Keratinocyte (primary cell): ENCODE data around the gene CTNNA3. TPM values are rescaled to one million over a fixed set of nuclear protein-coding genes. Genes with fewer than 3 reads are reported as not detected.

Source experiments
- DNase-seq: peaks from one replicate; pipeline ENCODE4 v3.0.0-alpha.2; 2011; ENCODE audit warnings: low read depth, missing footprints, low spot score
- FAIRE-seq: peaks from 2 replicates; lab custom pipeline; 2011; peaks lifted over from hg19 to GRCh38; lab: Jason Lieb, UNC
- H2AFZ ChIP-seq: 2 replicates; pipeline ENCODE4 v1.6.0; 2012; ENCODE audit warnings: low read length, control low read depth, inconsistent platforms; ENCODE audit not compliant: control insufficient read depth
- H3K27ac ChIP-seq: 2 replicates; pipeline ENCODE4 v1.5.1; 2011; ENCODE audit warnings: low read length; ENCODE audit not compliant: control insufficient read depth, insufficient read depth
- H3K27me3 ChIP-seq: 3 replicates; pipeline ENCODE4 v1.6.0; 2011; ENCODE audit warnings: low read length; ENCODE audit not compliant: control insufficient read depth, insufficient read depth; ENCODE audit errors: extremely low read depth
- H3K36me3 ChIP-seq, 2 experiments: 2 replicates in 1 of 2; 3 replicates in 1 of 2; pipeline ENCODE4 v1.5.1; 2011; ENCODE audit warnings: low read length in 2 of 2, mild to moderate bottlenecking in 1 of 2; ENCODE audit not compliant: control insufficient read depth in 2 of 2, insufficient read depth in 2 of 2; ENCODE audit errors: extremely low read depth in 1 of 2
- H3K4me1 ChIP-seq: 3 replicates; pipeline ENCODE4 v1.5.1; 2011; ENCODE audit warnings: low read length; ENCODE audit not compliant: control insufficient read depth, insufficient read depth; ENCODE audit errors: extremely low read depth
- H3K4me2 ChIP-seq: 3 replicates; pipeline ENCODE4 v1.6.0; 2011; ENCODE audit warnings: low read depth, low read length; ENCODE audit not compliant: control insufficient read depth, insufficient read depth; ENCODE audit errors: extremely low read depth
- H3K4me3 ChIP-seq, 3 experiments: fragments of 200-600 bp in 1 of 3; sonication (generic) in 1 of 3; 2 replicates in 2 of 3; 3 replicates in 1 of 3; pipeline ENCODE4 v1.5.1; 2011 to 2016; ENCODE audit warnings: low read length in 3 of 3, mild to moderate bottlenecking in 3 of 3, control low read depth in 2 of 3, inconsistent platforms in 1 of 3, low read depth in 1 of 3, mixed read lengths in 1 of 3, mixed run types in 1 of 3, moderate library complexity in 1 of 3; ENCODE audit not compliant: control insufficient read depth in 2 of 3, insufficient read depth in 2 of 3; ENCODE audit errors: extremely low read depth in 1 of 3
- H3K79me2 ChIP-seq: 2 replicates; pipeline ENCODE4 v1.6.0; 2012; ENCODE audit warnings: low read length; ENCODE audit not compliant: control insufficient read depth, insufficient read depth
- H3K9ac ChIP-seq: 3 replicates; pipeline ENCODE4 v1.6.0; 2011; ENCODE audit warnings: low read length; ENCODE audit not compliant: control insufficient read depth, insufficient read depth; ENCODE audit errors: extremely low read depth
- H3K9me1 ChIP-seq: 3 replicates; pipeline ENCODE4 v1.6.0; 2011; ENCODE audit warnings: low read length; ENCODE audit not compliant: control insufficient read depth, insufficient read depth; ENCODE audit errors: extremely low read depth
- H3K9me3 ChIP-seq: 2 replicates; pipeline ENCODE4 v1.5.1; 2012; ENCODE audit warnings: low read depth, low read length; ENCODE audit not compliant: control insufficient read depth
- H4K20me1 ChIP-seq: 3 replicates; pipeline ENCODE4 v1.6.0; 2011; ENCODE audit warnings: low read length; ENCODE audit not compliant: control insufficient read depth, insufficient read depth; ENCODE audit errors: extremely low read depth
- EZH2 ChIP-seq: IDR thresholded peaks from one replicate; pipeline ENCODE4 v1.6.1; 2012; ENCODE audit warnings: inconsistent platforms, mild to moderate bottlenecking, low read length, moderate library complexity
- dilution Hi-C: fragments of 300-500 bp; cut with MboI; formaldehyde crosslinking; loops from one replicate; pipeline ENCODE4 v1.7.0; 2020; ENCODE audit warnings: low sequenced_read_pairs; ENCODE audit not compliant: extremely low pct_ligation_motif_present
- polyA plus RNA-seq, 5 experiments: library from polyadenylated mRNA; depleted of rRNA in 3 of 5; stranded (reverse) in 3 of 5; stranded (forward) in 1 of 5; unstranded in 1 of 5; fragments of >200 nt; gene quantifications; 1 replicate in 1 of 5; 2 replicates in 3 of 5; 3 replicates in 1 of 5; pipeline versions ENCODE4 v1.2.1 to v1.2.3, GENCODE V29; 2011 to 2012; ENCODE audit warnings: missing spikeins in 2 of 5, low read depth in 1 of 5, low replicate concordance in 1 of 5
- TF ChIP-seq, protein P1 (sequence below), 3 experiments: IDR thresholded peaks in 1 of 3; conservative IDR thresholded peaks in 1 of 3; optimal IDR thresholded peaks in 1 of 3; 2 replicates in 2 of 3; 3 replicates in 1 of 3; pipeline versions ENCODE3 to v1.5.1; 2011; ENCODE audit warnings: low read length in 3 of 3, mild to moderate bottlenecking in 3 of 3, moderate library complexity in 2 of 3, control low read depth in 1 of 3, inconsistent platforms in 1 of 3; ENCODE audit not compliant: insufficient read depth in 2 of 3; ENCODE audit errors: extremely low read depth in 1 of 3

The CTNNA3 gene
- polyA plus RNA-seq, 1 donor (not counting 4 experiments of a cell fraction or from before 2014, with no cell fraction given) = 0.01 TPM

DNA sequence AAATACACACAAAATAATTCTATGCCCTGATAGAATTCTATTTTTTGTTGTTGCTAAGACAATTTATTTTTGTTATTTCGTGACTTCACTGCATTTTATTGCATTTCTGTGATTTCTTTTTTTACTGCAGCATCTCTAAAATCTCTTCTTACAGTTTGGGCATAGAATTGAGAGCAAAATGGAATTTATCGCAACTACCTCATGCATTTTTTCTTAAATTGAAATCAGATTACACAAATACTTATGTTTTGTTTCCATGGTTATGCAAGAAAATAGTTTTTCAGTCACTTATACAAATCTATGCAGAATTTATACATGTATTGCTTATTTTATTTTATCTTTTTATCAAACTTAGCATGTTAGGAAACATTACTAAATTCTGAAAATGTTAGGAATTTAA is 1552.0 kb downstream of the CTNNA3 start:
- Histone ChIP-seq H3K9me3 (no peaks in the 10 kb centered on the region), H3K79me2 (no peaks in the 10 kb centered on the region), H2AFZ (no peak overlapping the region), H3K9me1 (no peaks in the 10 kb centered on the region), H3K4me3 (no peak overlapping the region), H3K27me3 (no peaks in the 10 kb centered on the region), H3K4me1 (no peaks in the 10 kb centered on the region), H3K4me2 (no peak overlapping the region), H3K36me3 (no peaks in the 10 kb centered on the region), H3K27ac (no peak overlapping the region), H4K20me1 (no peaks in the 10 kb centered on the region), H3K9ac (no peak overlapping the region)
- no peak for DNase-seq
- dilution Hi-C loops = no loop called here
- no peak for TF ChIP-seq EZH2
- TF ChIP-seq, protein P1, sequence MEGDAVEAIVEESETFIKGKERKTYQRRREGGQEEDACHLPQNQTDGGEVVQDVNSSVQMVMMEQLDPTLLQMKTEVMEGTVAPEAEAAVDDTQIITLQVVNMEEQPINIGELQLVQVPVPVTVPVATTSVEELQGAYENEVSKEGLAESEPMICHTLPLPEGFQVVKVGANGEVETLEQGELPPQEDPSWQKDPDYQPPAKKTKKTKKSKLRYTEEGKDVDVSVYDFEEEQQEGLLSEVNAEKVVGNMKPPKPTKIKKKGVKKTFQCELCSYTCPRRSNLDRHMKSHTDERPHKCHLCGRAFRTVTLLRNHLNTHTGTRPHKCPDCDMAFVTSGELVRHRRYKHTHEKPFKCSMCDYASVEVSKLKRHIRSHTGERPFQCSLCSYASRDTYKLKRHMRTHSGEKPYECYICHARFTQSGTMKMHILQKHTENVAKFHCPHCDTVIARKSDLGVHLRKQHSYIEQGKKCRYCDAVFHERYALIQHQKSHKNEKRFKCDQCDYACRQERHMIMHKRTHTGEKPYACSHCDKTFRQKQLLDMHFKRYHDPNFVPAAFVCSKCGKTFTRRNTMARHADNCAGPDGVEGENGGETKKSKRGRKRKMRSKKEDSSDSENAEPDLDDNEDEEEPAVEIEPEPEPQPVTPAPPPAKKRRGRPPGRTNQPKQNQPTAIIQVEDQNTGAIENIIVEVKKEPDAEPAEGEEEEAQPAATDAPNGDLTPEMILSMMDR (optimal IDR thresholded peaks at IDR 0.05 in 1 of 3, IDR thresholded peaks at IDR 0.05 in 1 of 3, conservative IDR thresholded peaks at IDR 0.05 in 1 of 3; ENCODE audit: extremely low read depth in 1 of 3, insufficient read depth in 2 of 3, low read length in 3 of 3) = no peak
- no peak for FAIRE-seq

DNA sequence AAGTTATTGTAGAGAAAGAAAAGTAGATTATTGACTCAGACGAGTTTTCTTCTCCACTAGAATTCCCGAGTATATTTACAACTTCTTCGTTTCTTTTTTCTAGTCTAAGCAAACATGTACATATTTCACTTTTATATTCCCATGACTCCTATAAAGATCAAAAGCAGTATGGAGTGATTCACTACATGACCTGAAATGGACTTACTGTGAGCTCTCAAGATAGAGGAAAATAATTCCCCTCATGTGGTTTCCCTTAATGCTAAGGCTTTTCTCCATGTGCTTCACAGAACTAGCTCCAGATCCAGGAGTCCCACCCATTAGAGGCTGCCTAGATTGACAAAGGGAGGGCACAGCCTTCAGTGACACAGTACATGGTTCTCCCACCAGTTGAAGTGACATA is 1593.2 kb downstream of the CTNNA3 start:
- dilution Hi-C loops = no loop called here
- H3K9me1 ChIP-seq = no peaks in the 10 kb centered on the region
- H2AFZ ChIP-seq = no peak overlapping the region
- no peak overlapping the region for H3K27ac ChIP-seq
- no peak overlapping the region for H3K9ac ChIP-seq
- FAIRE-seq (no peak), DNase-seq (no peak)
- H3K79me2 ChIP-seq = no peaks in the 10 kb centered on the region
- H3K4me2 ChIP-seq = no peak overlapping the region
- TF ChIP-seq EZH2 = no peak
- H3K27me3 ChIP-seq = no peaks in the 10 kb centered on the region
- no peak overlapping the region for H3K4me3 ChIP-seq
- no peaks in the 10 kb centered on the region for H3K36me3 ChIP-seq
- H3K9me3 ChIP-seq = no peaks in the 10 kb centered on the region
- no peaks in the 10 kb centered on the region for H4K20me1 ChIP-seq
- no peaks in the 10 kb centered on the region for H3K4me1 ChIP-seq
